HEK293 (cell line): ENCODE results near the gene PRMT2.
A peak's percentile ranks its signal among the peaks of the same experiment; 100 is the strongest.

ENCODE experiments used
- EGR2 ChIP-seq: fragments of 450-650 bp; formaldehyde crosslinking; IDR thresholded peaks from 2 replicates; pipeline ENCODE4 v1.5.1; 2016; ENCODE audit warnings: low read depth, missing biosample characterization, missing genetic modification characterization
- GLI4 ChIP-seq: fragments of 450-650 bp; formaldehyde crosslinking; IDR thresholded peaks from 2 replicates; pipeline ENCODE4 v1.5.1; 2016; ENCODE audit warnings: missing biosample characterization, missing genetic modification characterization
- KLF9 ChIP-seq: fragments of 450-650 bp; formaldehyde crosslinking; IDR thresholded peaks from 2 replicates; pipeline ENCODE4 v1.5.1; 2016; ENCODE audit warnings: missing biosample characterization, missing genetic modification characterization, low read depth
- MYNN ChIP-seq: fragments of 450-650 bp; formaldehyde crosslinking; IDR thresholded peaks from 2 replicates; pipeline ENCODE4 v1.5.1; 2016; ENCODE audit warnings: missing biosample characterization, missing genetic modification characterization, borderline replicate concordance
- OSR2 ChIP-seq: fragments of 450-650 bp; formaldehyde crosslinking; IDR thresholded peaks from 2 replicates; pipeline ENCODE4 v1.5.1; 2016; ENCODE audit warnings: missing biosample characterization, missing genetic modification characterization
- SETDB1 ChIP-seq: IDR thresholded peaks from one replicate; pipeline ENCODE4 v1.6.1; 2017; ENCODE audit warnings: mild to moderate bottlenecking, low read length, moderate library complexity, mixed read lengths; ENCODE audit not compliant: insufficient read length
- SP3 ChIP-seq: fragments of 450-650 bp; formaldehyde crosslinking; IDR thresholded peaks from 2 replicates; pipeline ENCODE4 v1.5.1; 2016; ENCODE audit warnings: missing biosample characterization, missing genetic modification characterization
- ZBTB21 ChIP-seq: fragments of 450-650 bp; formaldehyde crosslinking; IDR thresholded peaks from 2 replicates; pipeline ENCODE4 v1.5.1; 2017; ENCODE audit warnings: missing biosample characterization, missing genetic modification characterization
- ZBTB48 ChIP-seq: fragments of 450-650 bp; formaldehyde crosslinking; IDR thresholded peaks from 2 replicates; pipeline ENCODE4 v1.5.1; 2016; ENCODE audit warnings: missing biosample characterization, missing genetic modification characterization
- ZFP69B ChIP-seq: fragments of 450-650 bp; formaldehyde crosslinking; IDR thresholded peaks from 2 replicates; pipeline ENCODE4 v1.5.1; 2016; ENCODE audit warnings: missing biosample characterization, missing genetic modification characterization
- ZNF140 ChIP-seq: fragments of 450-650 bp; formaldehyde crosslinking; IDR thresholded peaks from 2 replicates; pipeline ENCODE4 v1.5.1; 2016; ENCODE audit warnings: missing biosample characterization, missing genetic modification characterization
- ZNF146 ChIP-seq: fragments of 450-650 bp; formaldehyde crosslinking; IDR thresholded peaks from 2 replicates; pipeline ENCODE4 v1.5.1; 2016; ENCODE audit warnings: missing biosample characterization, missing genetic modification characterization
- ZNF175 ChIP-seq: fragments of 450-650 bp; formaldehyde crosslinking; IDR thresholded peaks from 2 replicates; pipeline ENCODE4 v1.5.1; 2016; ENCODE audit warnings: missing biosample characterization, missing genetic modification characterization
- ZNF266 ChIP-seq: fragments of 450-650 bp; formaldehyde crosslinking; IDR thresholded peaks from 2 replicates; pipeline ENCODE4 v1.5.1; 2016; ENCODE audit warnings: missing biosample characterization, missing genetic modification characterization, low read depth
- ZNF501 ChIP-seq: fragments of 450-650 bp; formaldehyde crosslinking; IDR thresholded peaks from 2 replicates; pipeline ENCODE4 v1.5.1; 2016; ENCODE audit warnings: missing biosample characterization, missing genetic modification characterization
- ZNF510 ChIP-seq: fragments of 450-650 bp; formaldehyde crosslinking; IDR thresholded peaks from 2 replicates; pipeline ENCODE4 v1.5.1; 2018; ENCODE audit warnings: mild to moderate bottlenecking, missing genetic modification characterization, missing biosample characterization; ENCODE audit not compliant: insufficient replicate concordance
- ZNF530 ChIP-seq: fragments of 450-650 bp; formaldehyde crosslinking; IDR thresholded peaks from 2 replicates; pipeline ENCODE4 v1.5.1; 2016; ENCODE audit warnings: low read depth, missing biosample characterization, missing genetic modification characterization
- ZNF555 ChIP-seq: fragments of 450-650 bp; formaldehyde crosslinking; conservative IDR thresholded peaks from 2 replicates; pipeline ENCODE4 v1.5.1; 2017; ENCODE audit warnings: missing biosample characterization, mild to moderate bottlenecking, missing genetic modification characterization, inconsistent platforms
- ZNF558 ChIP-seq: fragments of 450-650 bp; formaldehyde crosslinking; IDR thresholded peaks from 2 replicates; pipeline ENCODE4 v1.5.1; 2016; ENCODE audit warnings: missing biosample characterization, missing genetic modification characterization
- ZNF600 ChIP-seq: fragments of 450-650 bp; formaldehyde crosslinking; IDR thresholded peaks from 2 replicates; pipeline ENCODE4 v1.5.1; 2016; ENCODE audit warnings: missing biosample characterization, missing genetic modification characterization
- ZNF610 ChIP-seq: fragments of 450-650 bp; formaldehyde crosslinking; IDR thresholded peaks from 2 replicates; pipeline ENCODE4 v1.5.1; 2016; ENCODE audit warnings: missing biosample characterization, missing genetic modification characterization, borderline replicate concordance
- ZNF664 ChIP-seq: fragments of 450-650 bp; formaldehyde crosslinking; IDR thresholded peaks from 2 replicates; pipeline ENCODE4 v1.5.1; 2016; ENCODE audit warnings: missing biosample characterization, missing genetic modification characterization
- ZNF677 ChIP-seq: fragments of 450-650 bp; IDR thresholded peaks from 2 replicates; pipeline ENCODE4 v1.5.0; 2018; ENCODE audit warnings: missing biosample characterization, mild to moderate bottlenecking, missing genetic modification characterization, moderate library complexity
- ZNF701 ChIP-seq: fragments of 450-650 bp; formaldehyde crosslinking; IDR thresholded peaks from 2 replicates; pipeline ENCODE4 v1.5.1; 2016; ENCODE audit warnings: missing biosample characterization, missing genetic modification characterization
- ZNF707 ChIP-seq: fragments of 450-650 bp; formaldehyde crosslinking; IDR thresholded peaks from 2 replicates; pipeline ENCODE4 v1.5.1; 2016; ENCODE audit warnings: missing biosample characterization, missing genetic modification characterization
- ZNF76 ChIP-seq: fragments of 450-650 bp; formaldehyde crosslinking; IDR thresholded peaks from 2 replicates; pipeline ENCODE4; 2016; ENCODE audit warnings: low read depth, missing biosample characterization, missing genetic modification characterization, borderline replicate concordance
- ZNF768 ChIP-seq: fragments of 450-650 bp; formaldehyde crosslinking; IDR thresholded peaks from 2 replicates; pipeline ENCODE4 v1.5.1; 2018; ENCODE audit warnings: missing biosample characterization, mild to moderate bottlenecking, missing genetic modification characterization
- ZNF776 ChIP-seq: fragments of 450-650 bp; formaldehyde crosslinking; IDR thresholded peaks from 2 replicates; pipeline ENCODE4 v1.5.0; 2017; ENCODE audit warnings: missing biosample characterization, missing genetic modification characterization, borderline replicate concordance
- ZSCAN16 ChIP-seq: fragments of 450-650 bp; formaldehyde crosslinking; IDR thresholded peaks from 2 replicates; pipeline ENCODE4 v1.5.1; 2016; ENCODE audit warnings: missing biosample characterization, missing genetic modification characterization
- TF ChIP-seq, protein P1 (sequence below): fragments of 450-650 bp; formaldehyde crosslinking; IDR thresholded peaks from 2 replicates; pipeline ENCODE4; 2016; ENCODE audit warnings: missing biosample characterization, missing genetic modification characterization
- TF ChIP-seq, protein P2 (sequence below): fragments of 450-650 bp; formaldehyde crosslinking; IDR thresholded peaks from 2 replicates; pipeline ENCODE4 v1.5.1; 2016; ENCODE audit warnings: missing biosample characterization, missing genetic modification characterization
- TF ChIP-seq, protein P3 (sequence below): fragments of 450-650 bp; formaldehyde crosslinking; IDR thresholded peaks from 2 replicates; pipeline ENCODE4 v1.5.1; 2016; ENCODE audit warnings: missing biosample characterization, missing genetic modification characterization
- TF ChIP-seq, protein P4 (sequence below): sonication (generic); formaldehyde crosslinking; IDR thresholded peaks from 2 replicates; pipeline ENCODE4 v1.8.1; 2022; ENCODE audit warnings: mild to moderate bottlenecking, moderate library complexity, missing genetic modification reagents

Gene PRMT2

DNA sequence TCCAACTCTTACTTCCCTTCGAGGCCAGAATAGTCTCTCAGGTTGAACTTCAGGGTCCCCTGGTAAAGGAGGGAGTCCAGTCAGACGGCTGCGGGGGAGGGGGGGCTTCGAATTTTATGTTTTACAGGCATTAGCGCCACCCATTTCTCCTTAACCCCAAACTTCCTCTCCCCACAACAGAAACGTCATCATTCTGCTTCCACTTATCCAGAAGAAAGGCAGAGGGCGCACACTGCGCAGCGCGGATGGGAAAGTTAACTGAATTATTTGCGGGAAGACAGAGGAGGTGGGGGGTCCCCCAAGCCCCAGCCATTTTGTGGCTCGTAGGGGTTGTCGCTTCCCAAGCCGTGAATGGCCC, 529 bp upstream of the PRMT2 start (continued):
- TF ChIP-seq ZNF600 (tag by site-specific recombination) (no peak), ZNF175 (no peak), ZNF610 (tag by site-specific recombination) (no peak), ZNF530 (tag by site-specific recombination) (no peak), ZNF768 (no peak), ZNF664 (tag by site-specific recombination) (peak; percentile 67), ZBTB48 (tag by site-specific recombination) (no peak), ZNF76 (tag by site-specific recombination) (peak; percentile 49; the same call in 1 of the 2 replicates), MYNN (tag by site-specific recombination) (no peak), KLF9 (tag by site-specific recombination) (no peak), ZNF146 (tag by site-specific recombination) (peak; percentile 18; the same call in 1 of the 2 replicates), ZNF555 (no peak), OSR2 (tag by site-specific recombination) (no peak), ZNF266 (tag by site-specific recombination) (no peak), ZNF510 (tag by site-specific recombination) (no peak), SP3 (tag by site-specific recombination) (no peak), ZNF558 (tag by site-specific recombination) (peak; percentile 65; the same call in 1 of the 2 replicates), ZNF701 (tag by site-specific recombination) (no peak), SETDB1 (no peak), GLI4 (tag by site-specific recombination) (no peak), ZNF776 (tag by site-specific recombination) (no peak), ZNF677 (no peak), ZBTB21 (tag by site-specific recombination) (peak; percentile 85), EGR2 (tag by site-specific recombination) (no peak), ZNF501 (tag by site-specific recombination) (no peak), ZFP69B (tag by site-specific recombination) (no peak), ZNF140 (tag by site-specific recombination) (no peak), ZNF707 (no peak), ZSCAN16 (tag by site-specific recombination) (no peak)
- TF ChIP-seq, protein P1, sequence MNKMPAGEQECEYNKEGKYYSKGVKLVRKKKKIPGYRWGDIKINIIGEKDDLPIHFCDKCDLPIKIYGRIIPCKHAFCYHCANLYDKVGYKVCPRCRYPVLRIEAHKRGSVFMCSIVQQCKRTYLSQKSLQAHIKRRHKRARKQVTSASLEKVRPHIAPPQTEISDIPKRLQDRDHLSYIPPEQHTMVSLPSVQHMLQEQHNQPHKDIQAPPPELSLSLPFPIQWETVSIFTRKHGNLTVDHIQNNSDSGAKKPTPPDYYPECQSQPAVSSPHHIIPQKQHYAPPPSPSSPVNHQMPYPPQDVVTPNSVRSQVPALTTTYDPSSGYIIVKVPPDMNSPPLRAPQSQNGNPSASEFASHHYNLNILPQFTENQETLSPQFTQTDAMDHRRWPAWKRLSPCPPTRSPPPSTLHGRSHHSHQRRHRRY (tag by site-specific recombination): no peak
- TF ChIP-seq, protein P2, sequence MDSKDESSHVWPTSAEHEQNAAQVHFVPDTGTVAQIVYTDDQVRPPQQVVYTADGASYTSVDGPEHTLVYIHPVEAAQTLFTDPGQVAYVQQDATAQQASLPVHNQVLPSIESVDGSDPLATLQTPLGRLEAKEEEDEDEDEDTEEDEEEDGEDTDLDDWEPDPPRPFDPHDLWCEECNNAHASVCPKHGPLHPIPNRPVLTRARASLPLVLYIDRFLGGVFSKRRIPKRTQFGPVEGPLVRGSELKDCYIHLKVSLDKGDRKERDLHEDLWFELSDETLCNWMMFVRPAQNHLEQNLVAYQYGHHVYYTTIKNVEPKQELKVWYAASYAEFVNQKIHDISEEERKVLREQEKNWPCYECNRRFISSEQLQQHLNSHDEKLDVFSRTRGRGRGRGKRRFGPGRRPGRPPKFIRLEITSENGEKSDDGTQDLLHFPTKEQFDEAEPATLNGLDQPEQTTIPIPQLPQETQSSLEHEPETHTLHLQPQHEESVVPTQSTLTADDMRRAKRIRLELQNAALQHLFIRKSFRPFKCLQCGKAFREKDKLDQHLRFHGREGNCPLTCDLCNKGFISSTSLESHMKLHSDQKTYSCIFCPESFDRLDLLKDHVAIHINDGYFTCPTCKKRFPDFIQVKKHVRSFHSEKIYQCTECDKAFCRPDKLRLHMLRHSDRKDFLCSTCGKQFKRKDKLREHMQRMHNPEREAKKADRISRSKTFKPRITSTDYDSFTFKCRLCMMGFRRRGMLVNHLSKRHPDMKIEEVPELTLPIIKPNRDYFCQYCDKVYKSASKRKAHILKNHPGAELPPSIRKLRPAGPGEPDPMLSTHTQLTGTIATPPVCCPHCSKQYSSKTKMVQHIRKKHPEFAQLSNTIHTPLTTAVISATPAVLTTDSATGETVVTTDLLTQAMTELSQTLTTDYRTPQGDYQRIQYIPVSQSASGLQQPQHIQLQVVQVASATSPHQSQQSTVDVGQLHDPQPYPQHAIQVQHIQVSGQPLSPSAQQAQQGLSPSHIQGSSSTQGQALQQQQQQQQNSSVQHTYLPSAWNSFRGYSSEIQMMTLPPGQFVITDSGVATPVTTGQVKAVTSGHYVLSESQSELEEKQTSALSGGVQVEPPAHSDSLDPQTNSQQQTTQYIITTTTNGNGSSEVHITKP: no peak
- TF ChIP-seq, protein P3, sequence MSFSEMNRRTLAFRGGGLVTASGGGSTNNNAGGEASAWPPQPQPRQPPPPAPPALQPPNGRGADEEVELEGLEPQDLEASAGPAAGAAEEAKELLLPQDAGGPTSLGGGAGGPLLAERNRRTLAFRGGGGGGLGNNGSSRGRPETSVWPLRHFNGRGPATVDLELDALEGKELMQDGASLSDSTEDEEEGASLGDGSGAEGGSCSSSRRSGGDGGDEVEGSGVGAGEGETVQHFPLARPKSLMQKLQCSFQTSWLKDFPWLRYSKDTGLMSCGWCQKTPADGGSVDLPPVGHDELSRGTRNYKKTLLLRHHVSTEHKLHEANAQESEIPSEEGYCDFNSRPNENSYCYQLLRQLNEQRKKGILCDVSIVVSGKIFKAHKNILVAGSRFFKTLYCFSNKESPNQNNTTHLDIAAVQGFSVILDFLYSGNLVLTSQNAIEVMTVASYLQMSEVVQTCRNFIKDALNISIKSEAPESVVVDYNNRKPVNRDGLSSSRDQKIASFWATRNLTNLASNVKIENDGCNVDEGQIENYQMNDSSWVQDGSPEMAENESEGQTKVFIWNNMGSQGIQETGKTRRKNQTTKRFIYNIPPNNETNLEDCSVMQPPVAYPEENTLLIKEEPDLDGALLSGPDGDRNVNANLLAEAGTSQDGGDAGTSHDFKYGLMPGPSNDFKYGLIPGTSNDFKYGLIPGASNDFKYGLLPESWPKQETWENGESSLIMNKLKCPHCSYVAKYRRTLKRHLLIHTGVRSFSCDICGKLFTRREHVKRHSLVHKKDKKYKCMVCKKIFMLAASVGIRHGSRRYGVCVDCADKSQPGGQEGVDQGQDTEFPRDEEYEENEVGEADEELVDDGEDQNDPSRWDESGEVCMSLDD: peak; percentile 76; the same call in 1 of the 2 replicates
- TF ChIP-seq, protein P4, sequence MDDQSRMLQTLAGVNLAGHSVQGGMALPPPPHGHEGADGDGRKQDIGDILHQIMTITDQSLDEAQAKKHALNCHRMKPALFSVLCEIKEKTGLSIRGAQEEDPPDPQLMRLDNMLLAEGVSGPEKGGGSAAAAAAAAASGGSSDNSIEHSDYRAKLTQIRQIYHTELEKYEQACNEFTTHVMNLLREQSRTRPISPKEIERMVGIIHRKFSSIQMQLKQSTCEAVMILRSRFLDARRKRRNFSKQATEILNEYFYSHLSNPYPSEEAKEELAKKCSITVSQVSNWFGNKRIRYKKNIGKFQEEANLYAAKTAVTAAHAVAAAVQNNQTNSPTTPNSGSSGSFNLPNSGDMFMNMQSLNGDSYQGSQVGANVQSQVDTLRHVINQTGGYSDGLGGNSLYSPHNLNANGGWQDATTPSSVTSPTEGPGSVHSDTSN (CRISPR knock-in tag): no peak
